ENCODE results near the gene QSER1. TPM values are rescaled to one million over a fixed set of nuclear protein-coding genes. Genes with fewer than 3 reads are reported as not detected.

The QSER1 gene
- total RNA-seq, 1 experiment from 2014 or later: 111 TPM

GRCh38 chr11:33017478-33017877 lies 124.9 kb downstream of the QSER1 start:
- BruUV-seq (replicated peaks): no TSS peak
- no peak overlapping the region for H3K4me3 ChIP-seq (ENCODE audit: low read depth, low read length, poor library complexity, severe bottlenecking)

GRCh38 chr11:33017965-33018364 lies 125.4 kb downstream of the QSER1 start:
- peaks cover 22% of the 10 kb centered on the region for H3K4me1 ChIP-seq (ENCODE audit: insufficient read depth, low read length, poor library complexity, severe bottlenecking)
- no peaks in the 10 kb centered on the region for H3K27me3 ChIP-seq (replicated peaks; ENCODE audit: insufficient read depth, low read depth, low read length, poor library complexity)
- intact Hi-C loops (cut with micrococcal nuclease; ENCODE audit: unreplicated experiment): no loop called here
- no TSS peak for BruUV-seq (replicated peaks)
- H3K36me3 ChIP-seq (ENCODE audit: insufficient read depth, low read length, poor library complexity, severe bottlenecking): no peaks in the 10 kb centered on the region
- H3K9me3 ChIP-seq (ENCODE audit: low read depth, low read length, poor library complexity, severe bottlenecking): no peaks in the 10 kb centered on the region
- ChIA-PET CTCF (no interaction called here), POLR2A (ENCODE audit: low non-redundant PET) (no interaction called here)
- no peak for DNase-seq (ENCODE audit: low spot score)
- H3K27ac ChIP-seq (ENCODE audit: low read depth, low read length, poor library complexity, severe bottlenecking): no peak overlapping the region
- H3K4me3 ChIP-seq (ENCODE audit: low read depth, low read length, poor library complexity, severe bottlenecking): no peak overlapping the region
- TF ChIP-seq CTCF (conservative IDR thresholded peaks at IDR 0.05; ENCODE audit: low read depth, low read length) (no peak), EZH2 (IDR thresholded peaks at IDR 0.05; ENCODE audit: borderline replicate concordance, low read depth, low read length, poor library complexity, severe bottlenecking) (no peak)

More at GRCh38 chr11:33017478-33017877, 124.9 kb downstream of the QSER1 start:
- TF ChIP-seq EZH2 (IDR thresholded peaks at IDR 0.05; ENCODE audit: borderline replicate concordance, low read depth, low read length, poor library complexity, severe bottlenecking) (no peak), CTCF (conservative IDR thresholded peaks at IDR 0.05; ENCODE audit: low read depth, low read length) (no peak)
- H3K36me3 ChIP-seq (ENCODE audit: insufficient read depth, low read length, poor library complexity, severe bottlenecking): no peaks in the 10 kb centered on the region
- no peaks in the 10 kb centered on the region for H3K27me3 ChIP-seq (replicated peaks; ENCODE audit: insufficient read depth, low read depth, low read length, poor library complexity)
- H3K9me3 ChIP-seq (ENCODE audit: low read depth, low read length, poor library complexity, severe bottlenecking): no peaks in the 10 kb centered on the region
- DNase-seq (ENCODE audit: low spot score): no peak
- POLR2A ChIA-PET (ENCODE audit: low non-redundant PET): no interaction called here
- CTCF ChIA-PET: no interaction called here
- peaks cover 22% of the 10 kb centered on the region for H3K4me1 ChIP-seq (ENCODE audit: insufficient read depth, low read length, poor library complexity, severe bottlenecking)
- intact Hi-C loops (cut with micrococcal nuclease; ENCODE audit: unreplicated experiment): no loop called here
- no peak overlapping the region for H3K27ac ChIP-seq (ENCODE audit: low read depth, low read length, poor library complexity, severe bottlenecking)

GRCh38 chr11:33018840-33019239 lies 126.2 kb downstream of the QSER1 start:
- CTCF ChIA-PET: no interaction called here
- Histone ChIP-seq H3K36me3 (ENCODE audit: insufficient read depth, low read length, poor library complexity, severe bottlenecking) (no peaks in the 10 kb centered on the region), H3K4me3 (ENCODE audit: low read depth, low read length, poor library complexity, severe bottlenecking) (no peak overlapping the region), H3K9me3 (ENCODE audit: low read depth, low read length, poor library complexity, severe bottlenecking) (no peaks in the 10 kb centered on the region), H3K27me3 (replicated peaks; ENCODE audit: insufficient read depth, low read depth, low read length, poor library complexity) (no peaks in the 10 kb centered on the region), H3K27ac (ENCODE audit: low read depth, low read length, poor library complexity, severe bottlenecking) (no peak overlapping the region), H3K4me1 (ENCODE audit: insufficient read depth, low read length, poor library complexity, severe bottlenecking) (peaks cover 27% of the 10 kb centered on the region)
- TF ChIP-seq CTCF (conservative IDR thresholded peaks at IDR 0.05; ENCODE audit: low read depth, low read length) (no peak), EZH2 (IDR thresholded peaks at IDR 0.05; ENCODE audit: borderline replicate concordance, low read depth, low read length, poor library complexity, severe bottlenecking) (no peak)
- intact Hi-C loops (cut with micrococcal nuclease; ENCODE audit: unreplicated experiment): no loop called here
- DNase-seq (ENCODE audit: low spot score): no peak
- POLR2A ChIA-PET (ENCODE audit: low non-redundant PET): no interaction called here
- BruUV-seq (replicated peaks): no TSS peak
